ENCODE data around the gene CCDC92.

Gene CCDC92

GRCh38 chr12:123891011-123891410, 81.6 kb downstream of the CCDC92 start:
- no peak for DNase-seq (ENCODE audit: low spot score)
- no peak for FAIRE-seq

DNA sequence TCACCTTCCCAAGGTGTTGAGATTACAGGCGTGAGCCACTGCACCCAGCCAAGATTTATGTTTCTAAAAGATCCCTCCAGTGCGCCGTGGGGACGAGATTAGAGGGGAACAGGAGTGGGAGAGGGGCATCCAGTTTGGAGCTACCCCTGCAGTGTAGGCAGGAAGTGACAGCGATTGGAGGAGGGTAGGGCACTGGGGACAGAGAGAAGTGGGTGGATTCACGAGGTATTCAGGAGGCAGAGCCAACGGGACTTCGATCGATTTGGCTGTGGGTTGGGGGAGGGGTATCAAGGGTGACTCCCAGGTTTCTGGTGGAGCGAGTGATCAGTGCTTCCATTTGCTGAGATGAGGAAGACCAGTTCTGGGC, 82.1 kb downstream of the CCDC92 start:
- FAIRE-seq, result no peak

GRCh38 chr12:123889848-123890535, 82.6 kb downstream of the CCDC92 start:
- DNase-seq (ENCODE audit: low spot score) (no peak), FAIRE-seq (no peak)

More for the DNA sequence above, 82.1 kb downstream of the CCDC92 start:
- no peak for DNase-seq (ENCODE audit: low spot score)

DNA sequence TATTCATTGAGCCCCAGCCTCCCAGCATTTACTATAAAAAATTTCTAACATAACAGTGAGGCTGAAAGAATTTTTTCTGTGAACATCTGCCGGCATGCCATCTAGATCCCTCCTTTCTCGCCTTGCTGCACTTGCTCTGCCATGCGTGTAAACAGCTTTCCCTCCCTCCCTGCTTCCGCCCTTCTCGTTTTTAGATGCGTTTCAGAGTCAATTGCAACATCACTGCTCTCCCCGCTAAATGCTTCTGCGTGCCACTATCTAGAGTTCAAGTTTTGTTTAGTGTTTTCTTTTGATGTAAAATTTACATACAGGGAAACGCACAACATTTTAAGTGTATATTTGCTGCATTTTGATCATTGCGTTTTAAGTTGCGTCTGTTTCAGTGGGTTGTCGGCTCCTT, 83.6 kb downstream of the CCDC92 start:
- no peak for DNase-seq (ENCODE audit: low spot score)
- FAIRE-seq, result no peak

DNA sequence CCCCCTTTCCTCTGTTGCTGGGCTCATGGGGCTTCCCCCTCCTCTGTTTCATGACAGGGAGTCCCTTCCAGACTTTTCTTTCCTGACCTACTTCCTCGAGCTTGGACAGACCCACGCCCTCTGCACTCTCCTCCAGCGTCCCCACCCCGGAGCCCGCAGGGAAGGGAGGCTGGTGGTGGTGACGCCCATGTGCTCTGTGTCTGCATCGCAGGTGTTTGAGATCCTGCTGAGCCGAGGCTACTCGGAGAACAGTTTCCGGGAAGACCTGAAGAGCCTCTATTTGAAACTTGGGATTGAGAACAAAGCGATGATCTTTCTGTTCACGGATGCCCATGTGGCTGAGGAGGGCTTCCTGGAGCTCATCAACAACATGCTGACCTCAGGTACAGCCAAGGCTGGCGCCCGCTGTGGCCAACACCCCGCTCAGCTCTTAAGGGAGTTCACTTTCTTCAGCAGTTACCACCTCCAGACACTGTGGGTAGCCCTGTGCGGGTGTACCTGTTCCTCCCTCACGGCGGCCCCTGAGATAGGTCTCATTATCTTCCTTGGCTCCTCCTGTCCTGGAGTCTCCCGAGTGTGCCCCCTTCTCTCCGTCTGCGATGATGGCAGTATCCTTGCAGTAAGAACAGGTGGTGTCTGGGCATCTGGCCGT, 85.6 kb downstream of the CCDC92 start:
- FAIRE-seq, result no peak

GRCh38 chr12:123886258-123886657, 86.4 kb downstream of the CCDC92 start:
- no peak for DNase-seq (ENCODE audit: low spot score)
- peak; percentile 32 for FAIRE-seq

More for the DNA sequence above, 85.6 kb downstream of the CCDC92 start:
- no peak for DNase-seq (ENCODE audit: low spot score)

Measured in urothelium cell line (cell line).